ENCODE data around the gene ARHGAP27.
"Not testable (repeated sequence)": the region's sequence is repeated elsewhere in the genome, so short reads cannot be mapped to it uniquely, and the experiment has no call there.

- TF ChIP-seq, protein P1, sequence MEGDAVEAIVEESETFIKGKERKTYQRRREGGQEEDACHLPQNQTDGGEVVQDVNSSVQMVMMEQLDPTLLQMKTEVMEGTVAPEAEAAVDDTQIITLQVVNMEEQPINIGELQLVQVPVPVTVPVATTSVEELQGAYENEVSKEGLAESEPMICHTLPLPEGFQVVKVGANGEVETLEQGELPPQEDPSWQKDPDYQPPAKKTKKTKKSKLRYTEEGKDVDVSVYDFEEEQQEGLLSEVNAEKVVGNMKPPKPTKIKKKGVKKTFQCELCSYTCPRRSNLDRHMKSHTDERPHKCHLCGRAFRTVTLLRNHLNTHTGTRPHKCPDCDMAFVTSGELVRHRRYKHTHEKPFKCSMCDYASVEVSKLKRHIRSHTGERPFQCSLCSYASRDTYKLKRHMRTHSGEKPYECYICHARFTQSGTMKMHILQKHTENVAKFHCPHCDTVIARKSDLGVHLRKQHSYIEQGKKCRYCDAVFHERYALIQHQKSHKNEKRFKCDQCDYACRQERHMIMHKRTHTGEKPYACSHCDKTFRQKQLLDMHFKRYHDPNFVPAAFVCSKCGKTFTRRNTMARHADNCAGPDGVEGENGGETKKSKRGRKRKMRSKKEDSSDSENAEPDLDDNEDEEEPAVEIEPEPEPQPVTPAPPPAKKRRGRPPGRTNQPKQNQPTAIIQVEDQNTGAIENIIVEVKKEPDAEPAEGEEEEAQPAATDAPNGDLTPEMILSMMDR (IDR thresholded peaks at IDR 0.05): not testable (repeated sequence)
- not testable (repeated sequence) for TF ChIP-seq EP300 (IDR thresholded peaks at IDR 0.05)
Measured at GRCh38 chr17:45446872-45447625, 14.4 kb upstream of the ARHGAP27 start.

Data from esophagus muscularis mucosa (tissue), 3 donors.